Measurements from ENCODE around the gene IKZF2.
"Not testable (repeated sequence)": the region's sequence is repeated elsewhere in the genome, so short reads cannot be mapped to it uniquely, and the experiment has no call there.

Gene IKZF2

DNA sequence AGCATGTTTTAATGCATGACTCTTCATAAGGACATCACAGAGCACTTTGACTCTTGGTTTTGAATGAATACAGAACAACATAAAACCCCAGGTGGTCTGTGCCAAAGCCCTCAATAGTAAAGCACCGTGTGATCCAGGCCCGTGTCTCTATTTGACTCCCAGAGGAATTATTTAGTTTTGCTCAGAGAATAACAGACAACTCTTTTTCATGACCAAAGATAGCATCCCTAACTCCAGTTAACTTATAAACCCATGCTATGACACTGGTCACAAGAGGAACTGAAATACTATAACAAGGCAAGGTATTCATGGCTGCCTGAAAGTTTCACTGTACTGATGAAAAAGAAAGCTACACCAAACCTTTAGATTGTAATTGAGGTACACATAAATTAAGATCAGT is 128.4 kb downstream of the IKZF2 start:
- no peak for DNase-seq

DNA sequence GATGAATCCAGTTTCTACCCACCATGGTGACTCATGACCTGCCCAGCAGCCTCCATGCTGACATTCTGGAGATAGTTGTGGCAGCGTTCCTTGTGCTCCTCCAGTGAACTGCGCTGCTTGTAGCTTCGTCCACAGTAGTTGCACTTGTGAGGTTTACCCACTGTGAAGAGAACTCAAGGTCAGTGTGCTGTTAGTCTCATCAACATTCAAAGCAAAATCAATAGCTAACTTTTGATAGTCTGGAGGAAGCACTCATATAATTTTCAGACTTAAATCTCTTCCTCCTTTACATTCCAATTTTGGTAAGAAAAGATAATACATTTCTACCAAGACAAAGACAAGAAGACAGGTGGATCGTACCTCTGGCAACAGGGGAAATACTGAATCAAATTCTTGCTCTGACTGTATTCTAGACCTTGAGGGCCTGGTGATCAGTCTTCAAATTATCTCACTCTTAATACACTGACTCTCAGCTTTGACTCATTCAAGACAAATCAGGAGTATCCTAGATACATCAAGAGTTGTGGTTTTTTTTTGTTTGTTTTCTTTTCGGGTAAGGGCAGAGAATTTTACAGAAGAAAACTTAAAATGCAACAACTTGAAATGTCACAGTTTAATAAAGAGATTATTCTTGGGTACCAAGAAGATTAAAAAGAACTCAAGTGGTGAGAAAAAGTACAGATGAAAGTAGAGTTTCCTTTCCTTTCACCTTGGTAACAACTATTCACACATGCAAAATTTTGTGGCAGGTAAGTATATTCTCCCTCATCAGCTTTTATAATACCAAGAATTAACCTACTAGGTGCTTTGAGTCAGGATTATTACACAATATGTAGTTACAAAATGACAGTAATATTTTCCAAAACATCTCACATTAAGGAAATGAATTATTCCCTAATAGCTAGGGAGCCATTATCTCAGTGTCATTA is 129.2 kb downstream of the IKZF2 start:
- no peak for DNase-seq

DNA sequence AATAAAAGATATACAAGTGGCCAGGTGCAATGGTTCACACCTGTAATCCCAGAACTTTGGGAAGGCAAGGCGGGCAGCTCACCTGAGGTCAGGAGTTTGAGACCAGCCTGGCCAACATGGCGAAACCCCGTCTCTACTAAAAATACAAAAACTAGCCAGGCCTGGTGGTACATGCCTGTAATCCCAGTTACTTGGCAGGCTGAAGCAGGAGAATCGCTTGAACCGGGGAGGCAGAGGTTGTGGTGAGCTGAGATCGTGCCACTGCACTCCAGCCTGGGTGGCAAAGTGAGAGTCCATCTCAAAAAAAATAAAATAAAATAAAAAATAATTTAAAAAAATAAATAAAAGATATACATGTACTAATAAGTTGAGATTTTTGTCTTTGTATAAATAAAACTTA is 130.5 kb downstream of the IKZF2 start:
- DNase-seq, result not testable (repeated sequence)

DNA sequence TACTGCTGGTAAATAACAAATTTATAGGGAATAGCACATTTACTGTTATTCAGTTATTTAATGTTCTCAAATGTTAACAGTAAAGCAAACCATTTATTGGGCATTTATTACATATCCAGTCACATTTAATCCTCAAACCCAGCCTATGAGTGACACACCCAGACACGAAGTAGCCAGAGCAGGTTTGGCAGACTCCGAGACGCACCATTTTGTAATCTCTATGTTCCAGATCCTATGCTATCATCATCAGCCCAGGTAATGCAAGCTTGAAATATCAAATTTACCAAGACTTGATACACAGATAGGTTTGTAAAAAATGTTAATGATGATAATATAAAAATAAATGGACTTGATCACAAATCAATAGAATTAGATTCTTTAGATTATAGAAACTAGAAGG is 131.1 kb downstream of the IKZF2 start:
- DNase-seq, result no peak

DNA sequence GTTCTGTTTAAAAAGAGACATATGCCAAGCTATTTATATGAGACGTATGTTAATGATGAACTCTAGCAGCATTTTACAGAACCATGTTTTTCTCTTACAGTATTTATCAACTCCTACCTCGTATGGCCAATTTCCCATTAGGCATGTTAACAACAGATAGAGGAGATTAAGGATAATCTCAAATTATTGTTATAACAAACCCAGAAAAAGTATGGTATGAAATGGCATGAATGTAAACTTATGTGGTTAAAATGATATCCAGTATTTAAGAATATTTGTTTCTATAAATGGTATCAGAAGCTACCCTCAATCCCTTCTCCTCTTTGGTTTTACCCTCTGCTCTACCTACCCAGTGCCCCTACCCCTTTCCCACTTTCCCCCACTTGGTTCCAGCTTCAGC is 132.0 kb downstream of the IKZF2 start:
- DNase-seq, result no peak

DNA sequence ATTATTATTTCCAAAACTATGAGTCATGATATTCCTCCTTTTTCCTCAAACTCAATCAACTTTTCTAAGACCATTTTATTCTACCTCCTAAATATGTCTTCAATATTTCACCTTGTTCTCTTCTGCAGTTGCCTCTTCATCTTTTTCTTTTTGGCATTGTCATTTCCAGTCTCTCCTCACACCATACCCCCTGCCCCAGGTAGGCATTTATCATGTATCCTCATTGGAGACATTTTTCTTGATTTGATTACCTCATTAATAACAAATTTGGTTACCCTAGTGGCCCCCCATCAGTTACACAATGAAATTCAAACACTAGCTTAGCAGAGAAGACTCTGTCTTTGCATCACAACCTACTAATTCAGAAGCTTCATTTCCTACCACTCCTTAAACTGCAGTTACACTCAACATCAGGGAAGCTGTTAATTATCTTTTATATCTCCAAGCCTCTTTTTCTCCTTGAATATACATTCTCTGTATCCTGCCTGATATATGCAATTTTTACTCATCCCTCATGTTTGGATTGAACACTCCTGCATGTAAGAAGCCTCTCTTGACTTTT is 133.0 kb downstream of the IKZF2 start:
- DNase-seq, result no peak

DNA sequence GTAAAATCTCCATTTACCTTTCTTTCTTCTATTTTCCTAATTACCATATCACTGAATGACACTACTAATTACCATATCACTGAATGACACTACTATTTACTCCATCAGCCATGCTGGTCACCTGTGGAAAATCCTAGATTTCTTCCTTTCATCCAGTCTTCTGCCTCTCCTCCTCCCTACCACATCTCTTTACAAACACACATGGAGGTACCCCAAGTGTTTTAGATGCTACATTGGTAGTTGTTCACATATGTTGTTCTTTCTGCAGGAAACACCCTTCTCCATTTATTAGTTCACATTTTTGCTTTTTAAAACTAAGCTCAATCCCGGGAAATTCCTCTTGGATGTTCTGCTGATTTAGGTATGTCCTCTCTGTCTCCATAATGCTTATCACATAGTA is 134.0 kb downstream of the IKZF2 start:
- DNase-seq, result no peak

DNA sequence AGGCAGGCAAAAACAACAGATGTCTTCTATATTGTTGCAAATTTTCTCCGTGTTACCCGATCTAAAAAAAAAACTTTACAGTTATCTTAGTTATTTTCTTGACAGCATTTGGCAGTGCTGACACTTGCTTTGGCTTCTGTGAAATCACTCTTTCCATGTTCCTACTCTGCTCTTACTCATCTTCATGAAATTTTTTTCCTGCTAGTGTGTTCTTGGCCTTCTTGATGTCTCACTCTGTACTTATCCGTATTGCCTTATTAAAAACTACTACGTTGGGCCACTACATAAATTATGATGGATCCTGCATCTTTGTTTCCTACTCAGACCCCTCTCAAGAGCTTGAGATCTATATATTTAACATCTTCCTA is 134.4 kb downstream of the IKZF2 start:
- no peak for DNase-seq

DNA sequence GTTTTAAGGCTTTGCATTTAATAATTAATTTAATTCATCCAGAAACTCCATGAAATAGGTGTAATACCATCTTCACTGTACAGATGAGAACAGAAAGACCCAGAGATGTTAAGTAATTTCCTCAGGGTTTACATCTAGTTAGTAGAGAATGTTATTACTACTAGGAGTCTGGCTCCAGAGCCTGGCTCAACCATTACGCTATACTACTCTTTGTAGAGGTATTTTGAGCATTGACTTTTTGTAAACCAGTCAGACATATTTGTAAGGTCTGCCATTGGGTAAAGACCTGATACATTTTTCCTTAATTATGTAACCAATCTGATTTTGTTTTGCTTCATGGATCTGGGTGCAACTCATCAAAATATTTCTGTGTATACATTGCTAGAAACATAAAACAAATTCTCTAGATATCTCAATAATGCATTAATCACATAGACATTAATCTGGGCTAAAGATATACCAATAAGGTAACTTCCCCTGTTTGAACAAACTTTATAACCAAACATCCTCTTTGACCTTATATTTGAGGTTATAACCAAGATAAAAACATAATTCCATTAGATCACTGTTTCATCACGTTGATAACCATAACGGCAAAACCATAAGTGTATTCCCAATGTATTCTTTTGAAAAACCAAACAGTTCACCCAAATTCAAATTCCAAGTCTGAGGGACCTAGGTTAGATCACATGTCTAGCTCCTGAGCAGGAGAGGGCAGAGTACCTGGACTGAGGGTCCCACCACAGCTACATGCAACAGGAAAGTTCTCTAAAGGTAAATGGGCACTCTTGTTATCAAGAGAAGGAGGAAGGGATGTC is 135.0 kb downstream of the IKZF2 start:
- no peak for DNase-seq

DNA sequence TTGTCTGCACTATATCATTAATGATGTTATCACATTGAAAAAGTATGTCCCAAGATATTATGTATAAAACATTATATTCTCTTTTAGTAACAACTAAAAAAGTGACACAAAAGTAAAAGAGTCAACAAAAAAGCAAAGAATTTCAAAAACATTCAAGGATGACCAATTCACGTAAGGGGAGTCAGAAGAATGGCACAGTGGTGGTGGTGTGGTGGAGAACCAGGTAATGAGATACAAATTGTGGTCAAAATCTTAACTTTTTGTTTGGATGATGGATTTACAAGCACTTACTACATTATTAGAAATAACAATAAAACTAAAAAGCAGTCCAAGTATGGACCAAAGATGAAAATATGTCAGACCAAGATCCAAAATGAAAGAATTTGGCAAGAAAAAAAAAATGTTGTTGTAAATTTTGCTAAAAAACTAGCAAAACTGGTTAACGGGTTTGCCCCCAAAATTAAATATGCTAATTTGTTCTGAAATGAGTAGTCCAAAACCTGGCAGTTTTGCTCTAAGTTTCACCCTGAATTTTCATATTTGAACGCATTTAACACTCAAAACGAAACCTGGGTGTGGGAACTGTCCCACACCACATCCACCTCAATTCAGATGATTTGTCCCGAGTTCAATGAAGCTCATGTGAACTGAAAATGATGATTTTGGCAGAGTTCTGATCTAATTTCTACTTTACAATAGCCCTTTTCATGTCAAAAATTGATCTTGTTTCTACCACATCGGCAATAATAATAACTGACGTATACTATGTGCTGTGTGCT is 135.8 kb downstream of the IKZF2 start:
- DNase-seq, result no peak

DNA sequence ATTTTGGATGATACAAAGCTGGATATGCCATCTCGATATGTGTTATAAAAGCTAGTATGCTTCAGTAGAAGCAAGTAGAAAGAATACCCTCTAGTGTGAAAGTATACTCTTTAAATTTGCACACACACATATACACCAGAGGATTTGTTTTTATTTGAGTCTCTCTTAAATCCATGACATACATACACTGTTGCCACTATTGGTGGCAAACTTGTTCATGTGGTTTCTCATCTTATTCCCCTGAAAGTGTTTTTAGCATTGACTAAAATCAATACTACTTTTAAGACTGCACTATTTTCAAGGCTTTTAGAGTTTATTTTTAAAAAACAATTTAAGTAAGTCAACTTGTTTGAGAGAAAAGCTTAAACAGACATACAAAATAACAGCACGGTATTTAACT is 137.4 kb downstream of the IKZF2 start:
- DNase-seq, result no peak

DNA sequence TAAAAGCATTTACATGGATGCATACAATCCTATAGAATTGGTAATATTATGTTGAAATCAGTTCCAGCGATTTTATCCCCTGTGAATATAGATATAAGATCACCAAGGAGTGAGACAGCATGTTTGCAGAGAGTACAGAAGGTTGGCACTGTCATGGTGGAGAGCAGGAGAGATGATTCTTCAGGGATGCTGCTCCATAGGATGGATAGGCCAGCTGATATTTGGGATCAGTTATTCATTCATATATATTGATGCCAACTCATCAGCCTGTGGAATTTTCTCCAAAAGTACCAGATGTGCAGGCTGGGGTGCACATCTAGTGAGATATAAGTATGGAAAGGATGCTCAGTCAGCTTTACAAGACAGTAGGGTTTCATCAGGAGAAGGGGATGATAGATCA is 139.9 kb downstream of the IKZF2 start:
- no peak for DNase-seq

DNA sequence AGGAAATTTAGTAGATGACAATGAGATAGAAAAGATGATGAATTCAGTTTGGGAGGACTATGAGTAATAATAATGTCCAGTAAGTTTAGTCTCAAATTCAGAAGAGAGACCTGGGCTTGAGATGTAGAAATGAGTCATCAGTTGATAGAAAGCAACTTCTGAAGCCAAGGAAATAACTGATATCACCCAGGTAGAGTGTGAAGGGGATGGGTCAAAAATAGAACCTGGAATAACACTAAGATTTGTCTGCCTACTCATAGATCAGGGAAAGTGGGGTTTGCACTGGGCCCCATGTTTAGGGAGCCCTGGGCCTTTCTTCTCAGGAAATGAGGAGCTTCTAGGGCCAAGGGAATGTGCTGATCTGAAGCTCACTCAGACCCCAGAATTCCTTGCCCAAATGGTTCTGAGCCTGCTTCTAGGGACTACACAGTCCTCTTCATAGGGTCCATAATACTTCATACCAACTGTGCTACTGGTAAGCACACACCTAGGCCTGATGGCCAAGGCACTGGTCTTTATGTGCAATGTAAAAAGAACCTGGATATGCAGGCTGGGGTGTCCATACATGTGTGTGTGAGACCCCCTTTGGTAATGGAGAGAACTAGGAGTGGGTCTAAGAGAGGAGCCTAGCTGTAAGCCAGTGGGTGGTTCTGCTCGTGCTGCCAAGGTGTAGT is 141.2 kb downstream of the IKZF2 start:
- no peak for DNase-seq

DNA sequence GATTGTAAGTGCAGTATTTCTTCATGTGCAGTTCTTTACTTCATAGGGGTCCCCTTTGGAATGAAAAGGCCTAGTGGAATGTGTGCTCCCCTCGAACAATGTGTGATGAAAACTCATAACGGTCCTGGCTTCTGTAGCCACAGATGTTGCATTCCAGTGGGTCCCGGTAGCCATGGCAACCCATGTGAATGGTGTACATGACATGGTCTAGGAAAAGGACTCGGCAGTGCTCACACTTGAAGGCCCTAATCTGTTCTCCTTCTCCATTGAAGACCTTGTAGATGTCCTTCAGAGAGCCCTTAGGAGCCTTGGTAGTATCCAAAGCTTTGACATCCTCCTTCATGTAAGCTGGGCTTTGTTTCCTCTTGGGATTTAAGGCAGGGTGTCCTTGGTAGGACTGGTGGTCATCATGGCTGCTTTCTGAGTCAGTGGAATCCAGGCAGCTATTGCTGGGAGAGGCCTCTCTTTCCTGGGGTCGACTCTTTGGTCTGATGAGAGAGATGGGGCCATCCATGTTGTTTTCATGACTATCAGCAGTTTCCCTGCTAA is 144.0 kb downstream of the IKZF2 start:
- DNase-seq, result no peak

DNA sequence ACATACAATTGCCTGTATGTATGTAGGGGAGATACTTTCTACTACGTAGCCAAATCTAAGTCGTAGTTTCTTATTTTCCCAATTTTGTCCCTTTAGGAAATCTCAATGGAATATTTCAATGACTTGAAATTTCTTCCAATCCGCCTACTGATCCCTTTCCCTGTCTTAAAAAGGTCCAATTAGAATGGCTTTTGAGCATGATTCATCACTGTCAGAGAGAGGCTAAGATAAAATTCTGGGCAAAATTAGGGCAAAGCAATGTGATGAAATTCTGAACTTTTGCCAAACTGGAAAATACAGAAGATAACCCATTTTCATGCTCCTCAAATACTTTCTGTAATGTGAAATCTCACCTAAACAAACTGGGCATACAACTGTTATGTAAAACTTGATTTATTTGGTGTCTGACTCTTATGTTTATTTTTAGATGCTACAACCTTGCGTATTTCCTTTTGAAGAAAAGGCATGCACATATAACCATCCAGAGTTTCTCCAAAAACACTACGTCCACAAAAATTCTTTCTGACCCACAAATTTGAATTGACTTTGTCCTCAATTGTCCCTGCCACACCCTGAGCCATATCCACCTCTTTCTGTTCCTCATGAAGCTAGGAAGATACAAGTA is 147.1 kb downstream of the IKZF2 start:
- DNase-seq, result no peak

DNA sequence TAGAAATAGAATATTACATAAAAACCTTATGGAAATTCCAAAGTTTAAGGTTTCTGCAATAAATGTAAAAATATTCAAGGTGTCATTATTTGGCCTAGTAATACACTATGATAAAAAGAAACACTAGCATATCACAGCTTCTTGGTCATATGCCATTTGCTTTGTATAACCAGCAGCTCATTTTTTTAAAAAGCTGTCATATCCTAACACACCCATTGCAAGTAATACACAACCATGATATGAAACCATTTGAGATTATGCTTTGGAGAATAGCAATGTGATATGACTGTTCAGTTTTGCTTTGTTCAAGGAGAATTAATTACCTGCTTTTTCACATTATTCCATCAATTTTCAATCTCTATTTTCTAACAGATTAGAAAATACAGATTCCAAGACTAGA is 149.0 kb downstream of the IKZF2 start:
- no peak for DNase-seq

DNA sequence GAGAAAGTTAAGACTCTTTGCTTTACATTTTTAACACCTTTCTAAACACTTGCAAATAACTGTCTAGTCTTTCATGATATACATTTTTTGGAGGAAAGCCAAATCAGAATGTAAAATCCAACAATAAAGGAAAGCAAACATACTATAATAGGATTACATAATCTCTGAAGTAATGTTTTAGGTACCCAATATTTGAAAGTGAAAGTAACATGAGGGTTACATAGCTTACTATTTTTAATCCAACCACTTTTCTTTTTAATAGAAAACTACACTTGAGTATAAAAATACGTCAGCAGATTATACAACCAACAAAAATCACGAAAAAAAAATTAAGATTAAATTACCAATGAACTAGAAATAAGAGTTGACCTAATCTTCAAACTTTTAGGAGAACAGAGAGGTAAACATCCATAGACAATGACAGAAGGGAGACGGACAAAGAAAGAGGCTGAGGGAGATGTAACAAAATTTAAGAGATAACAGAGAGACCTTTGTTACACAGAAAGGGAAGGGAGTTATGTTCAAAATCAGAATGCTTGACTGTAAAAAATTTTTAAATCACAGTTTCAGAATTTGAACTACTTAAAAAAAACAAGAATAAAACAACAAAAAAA is 150.0 kb downstream of the IKZF2 start:
- DNase-seq, result no peak

DNA sequence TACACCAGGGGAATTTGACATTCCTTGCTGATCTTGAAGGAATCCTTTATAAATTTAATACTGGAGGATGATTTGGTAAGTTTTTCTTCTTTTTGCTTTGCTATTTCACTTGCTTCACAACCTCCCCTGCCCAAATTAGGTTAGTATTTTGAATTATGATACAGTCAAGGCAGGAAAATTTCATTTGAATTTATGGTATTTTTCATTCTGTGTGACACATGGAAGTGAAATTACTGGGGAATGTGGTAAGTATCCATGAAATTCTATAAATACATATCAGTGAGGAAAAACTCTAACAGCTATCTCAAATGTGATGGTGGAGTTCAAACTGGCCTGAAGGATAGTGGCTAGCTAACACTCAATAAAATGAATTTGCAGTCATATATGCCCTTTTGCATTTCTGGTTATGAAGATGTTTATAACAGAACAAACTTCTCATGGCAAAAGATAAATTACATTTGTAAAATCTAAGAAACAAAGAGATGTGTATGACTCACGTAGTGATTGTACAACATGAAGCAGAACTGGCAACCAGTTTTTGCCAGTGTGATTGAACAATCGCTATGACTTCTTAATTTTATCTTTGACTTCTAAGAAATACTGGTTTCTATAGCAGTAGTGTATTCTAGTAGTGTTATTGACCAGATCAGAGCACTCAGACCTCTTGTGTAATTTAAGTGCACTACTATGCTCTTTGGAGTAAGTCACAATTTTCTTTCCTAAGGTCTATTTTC is 152.6 kb downstream of the IKZF2 start:
- no peak for DNase-seq

DNA sequence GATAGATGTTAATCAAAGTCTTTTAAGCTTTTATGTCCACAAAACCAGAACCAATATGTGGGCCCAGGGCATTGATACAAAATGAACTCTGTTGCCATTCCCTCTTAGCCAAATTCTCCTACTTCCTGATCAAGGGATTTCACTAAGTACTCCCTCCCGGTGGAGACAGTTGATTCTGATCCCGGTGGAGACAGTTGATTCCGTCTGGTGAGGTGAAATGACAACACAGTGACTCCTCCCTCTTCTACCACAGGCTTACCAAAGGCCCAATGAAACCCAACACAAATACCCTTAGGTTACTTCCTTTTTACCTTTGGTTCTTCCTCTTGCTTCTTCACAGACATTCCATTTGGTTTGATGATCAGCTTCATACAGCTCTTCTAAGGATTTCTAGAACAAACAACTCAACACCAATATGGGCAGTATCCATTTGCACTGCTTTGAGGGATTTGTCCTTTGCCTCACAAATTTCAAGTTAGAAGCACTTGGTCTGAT is 153.8 kb downstream of the IKZF2 start:
- no peak for DNase-seq

DNA sequence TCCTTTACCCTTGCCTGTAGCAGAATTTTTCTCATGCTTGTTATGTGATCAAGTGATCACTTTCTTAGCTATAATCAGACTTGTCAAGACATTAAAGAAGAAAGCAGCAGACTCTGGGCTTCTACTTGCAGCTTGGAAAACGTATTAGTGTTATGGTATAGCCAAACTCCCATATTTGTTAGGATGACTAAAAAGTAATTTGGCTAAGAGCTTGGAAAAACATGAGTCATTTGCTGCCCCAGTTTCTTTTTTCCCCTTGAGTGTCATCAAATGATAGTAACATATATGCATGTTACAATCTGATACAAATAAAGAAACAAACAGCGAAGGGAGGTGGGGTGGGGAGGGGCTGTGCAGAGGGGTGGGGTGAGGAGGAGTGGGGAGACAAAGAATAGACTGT is 155.5 kb downstream of the IKZF2 start:
- no peak for DNase-seq

Data from GDM1 (cell line).